NCI-H2081 (cell line): ENCODE results near the gene ZNF197.
"Not testable (repeated sequence)": the region's sequence is repeated elsewhere in the genome, so short reads cannot be mapped to it uniquely, and the experiment has no call there.

ENCODE experiments used
- DNase-seq, 2 experiments: peaks; one replicate each; lab custom pipeline; 2025; lab: John Stamatoyannopoulos, UW

The ZNF197 gene

GRCh38 chr3:44665173-44665572 is 40.3 kb downstream of the ZNF197 start:
- DNase-seq = no peak

- DNase-seq = no peak
These were observed 41.5 kb downstream of the ZNF197 start for GRCh38 chr3:44666346-44666745.

- no peak for DNase-seq
These were observed 44.9 kb downstream of the ZNF197 start for GRCh38 chr3:44669760-44670159.

- DNase-seq = not testable (repeated sequence)
These were observed 48.6 kb downstream of the ZNF197 start for GRCh38 chr3:44673466-44673865.

GRCh38 chr3:44674211-44674610 is 49.4 kb downstream of the ZNF197 start:
- DNase-seq = no peak

GRCh38 chr3:44678480-44679116 is 53.8 kb downstream of the ZNF197 start:
- DNase-seq = no peak

GRCh38 chr3:44680921-44681455 is 56.2 kb downstream of the ZNF197 start:
- no peak for DNase-seq

- no peak for DNase-seq
These were observed 57.5 kb downstream of the ZNF197 start for GRCh38 chr3:44682182-44682896.

- peak; percentile 57 to 80 for DNase-seq
These were observed 60.4 kb downstream of the ZNF197 start for GRCh38 chr3:44685128-44685800.

GRCh38 chr3:44687898-44688297 is 63.1 kb downstream of the ZNF197 start:
- DNase-seq = no peak
